ENCODE measurements around the gene LRP8. TPM values are rescaled to one million over a fixed set of nuclear protein-coding genes. Genes with fewer than 3 reads are reported as not detected.

Gene LRP8
- total RNA-seq, 1 experiment from 2014 or later: 54.4 TPM

- no peak overlapping the region for H3K4me3 ChIP-seq (ENCODE audit: low read length)
- no peaks in the 10 kb centered on the region for H4K20me1 ChIP-seq (ENCODE audit: low read length)
- TF ChIP-seq CTCF (conservative IDR thresholded peaks at IDR 0.05; ENCODE audit: low read depth, low read length) (no peak), EZH2 (IDR thresholded peaks at IDR 0.05; ENCODE audit: low read length, unreplicated experiment) (no peak), EZH2phosphoT487 (IDR thresholded peaks at IDR 0.05; ENCODE audit: borderline replicate concordance, low read length) (no peak)
- no peak overlapping the region for H3K4me2 ChIP-seq (ENCODE audit: low read length)
- H3K4me1 ChIP-seq (ENCODE audit: insufficient read depth, low read length): peaks cover 20% of the 10 kb centered on the region
- no peaks in the 10 kb centered on the region for H3K9me2 ChIP-seq (replicated peaks; ENCODE audit: low read length)
- ATAC-seq: no peak
- no peak overlapping the region for H3K9ac ChIP-seq (ENCODE audit: low read length)
- no peak overlapping the region for H3K27ac ChIP-seq (ENCODE audit: low read length)
- BruUV-seq (replicated peaks): no TSS peak
- H3K79me2 ChIP-seq (ENCODE audit: low read length): no peaks in the 10 kb centered on the region
- intact Hi-C loops (cut with micrococcal nuclease): no loop called here
- no peak for DNase-seq
- H3F3A ChIP-seq (ENCODE audit: low read length, unreplicated experiment): no peaks in the 10 kb centered on the region
- peaks cover 12% of the 10 kb centered on the region for H3K36me3 ChIP-seq (ENCODE audit: low read depth, low read length)
- ChIA-PET CTCF (interaction anchor here (0.7 kb wide), 1 partner anchor 19 kb away, joined by 9 read pairs; no protein-coding TSS in a partner anchor), POLR2A (ENCODE audit: unreplicated experiment) (no interaction called here)
- no peak overlapping the region for H2AFZ ChIP-seq (ENCODE audit: low read length)
- no peaks in the 10 kb centered on the region for H3K9me3 ChIP-seq (ENCODE audit: low read length)
- H3K27me3 ChIP-seq (ENCODE audit: low read length): no peaks in the 10 kb centered on the region
Measured at GRCh38 chr1:53276153-53276901, 51.5 kb downstream of the LRP8 start.

- TF ChIP-seq CTCF (conservative IDR thresholded peaks at IDR 0.05; ENCODE audit: low read depth, low read length) (no peak), EZH2phosphoT487 (IDR thresholded peaks at IDR 0.05; ENCODE audit: borderline replicate concordance, low read length) (no peak), EZH2 (IDR thresholded peaks at IDR 0.05; ENCODE audit: low read length, unreplicated experiment) (no peak)
- Histone ChIP-seq H3K4me1 (ENCODE audit: insufficient read depth, low read length) (peaks cover 20% of the 10 kb centered on the region), H3K9me2 (replicated peaks; ENCODE audit: low read length) (no peaks in the 10 kb centered on the region), H2AFZ (ENCODE audit: low read length) (no peak overlapping the region), H3K79me2 (ENCODE audit: low read length) (no peaks in the 10 kb centered on the region), H3K27ac (ENCODE audit: low read length) (no peak overlapping the region), H3F3A (ENCODE audit: low read length, unreplicated experiment) (no peaks in the 10 kb centered on the region), H3K27me3 (ENCODE audit: low read length) (no peaks in the 10 kb centered on the region), H3K36me3 (ENCODE audit: low read depth, low read length) (peaks cover 12% of the 10 kb centered on the region), H3K4me3 (ENCODE audit: low read length) (no peak overlapping the region), H3K9me3 (ENCODE audit: low read length) (no peaks in the 10 kb centered on the region), H3K9ac (ENCODE audit: low read length) (no peak overlapping the region), H4K20me1 (ENCODE audit: low read length) (no peaks in the 10 kb centered on the region), H3K4me2 (ENCODE audit: low read length) (no peak overlapping the region)
- ChIA-PET CTCF (interaction anchor here (0.7 kb wide), 1 partner anchor 18 kb away, joined by 9 read pairs; no protein-coding TSS in a partner anchor), POLR2A (ENCODE audit: unreplicated experiment) (no interaction called here)
- BruUV-seq (replicated peaks): no TSS peak
- ATAC-seq: no peak
- intact Hi-C loops (cut with micrococcal nuclease): no loop called here
- no peak for DNase-seq
Measured at GRCh38 chr1:53275566-53275965, 52.3 kb downstream of the LRP8 start.

- TF ChIP-seq EZH2phosphoT487 (IDR thresholded peaks at IDR 0.05; ENCODE audit: borderline replicate concordance, low read length) (no peak), EZH2 (IDR thresholded peaks at IDR 0.05; ENCODE audit: low read length, unreplicated experiment) (no peak), CTCF (conservative IDR thresholded peaks at IDR 0.05; ENCODE audit: low read depth, low read length) (no peak)
- Histone ChIP-seq H3K9ac (ENCODE audit: low read length) (no peak overlapping the region), H3K4me2 (ENCODE audit: low read length) (no peak overlapping the region), H2AFZ (ENCODE audit: low read length) (no peak overlapping the region), H3F3A (ENCODE audit: low read length, unreplicated experiment) (no peaks in the 10 kb centered on the region), H3K4me1 (ENCODE audit: insufficient read depth, low read length) (peaks cover 20% of the 10 kb centered on the region), H3K79me2 (ENCODE audit: low read length) (no peaks in the 10 kb centered on the region), H3K36me3 (ENCODE audit: low read depth, low read length) (peaks cover 19% of the 10 kb centered on the region), H3K9me3 (ENCODE audit: low read length) (no peaks in the 10 kb centered on the region), H4K20me1 (ENCODE audit: low read length) (no peaks in the 10 kb centered on the region), H3K27me3 (ENCODE audit: low read length) (no peaks in the 10 kb centered on the region), H3K9me2 (replicated peaks; ENCODE audit: low read length) (no peaks in the 10 kb centered on the region), H3K27ac (ENCODE audit: low read length) (no peak overlapping the region), H3K4me3 (ENCODE audit: low read length) (no peak overlapping the region)
- ATAC-seq (no peak), DNase-seq (no peak)
- no TSS peak for BruUV-seq (replicated peaks)
- intact Hi-C loops (cut with micrococcal nuclease): no loop called here
- CTCF ChIA-PET: no interaction called here
- POLR2A ChIA-PET (ENCODE audit: unreplicated experiment): no interaction called here
Measured at GRCh38 chr1:53274541-53275185, 53.2 kb downstream of the LRP8 start.

Data from PC-3 (cell line).